ENCODE data around the gene UMODL1.
A peak's percentile ranks its signal among the peaks of the same experiment; 100 is the strongest.
"Not testable (repeated sequence)": the region's sequence is repeated elsewhere in the genome, so short reads cannot be mapped to it uniquely, and the experiment has no call there.

Gene UMODL1

GRCh38 chr21:42172596-42173483 lies 101.7 kb downstream of the UMODL1 start:
- no peak for DNase-seq

- no peak for DNase-seq
These were observed 103.1 kb downstream of the UMODL1 start for GRCh38 chr21:42174173-42174572.

GRCh38 chr21:42175110-42175710 lies 104.1 kb downstream of the UMODL1 start:
- no peak for DNase-seq

- no peak for DNase-seq
These were observed 105.7 kb downstream of the UMODL1 start for GRCh38 chr21:42176859-42177258.

- no peak for DNase-seq
These were observed 108.2 kb downstream of the UMODL1 start for GRCh38 chr21:42179316-42179715.

GRCh38 chr21:42180001-42180400 lies 108.9 kb downstream of the UMODL1 start:
- not testable (repeated sequence) for DNase-seq

- DNase-seq, result no peak
These were observed 111.7 kb downstream of the UMODL1 start for GRCh38 chr21:42182713-42183371.

GRCh38 chr21:42183374-42184266 lies 112.5 kb downstream of the UMODL1 start:
- no peak for DNase-seq

GRCh38 chr21:42186591-42186990 lies 115.5 kb downstream of the UMODL1 start:
- DNase-seq, result no peak

GRCh38 chr21:42187976-42188653 lies 117.0 kb downstream of the UMODL1 start:
- DNase-seq, result peak; percentile 33

GRCh38 chr21:42188663-42189062 lies 117.5 kb downstream of the UMODL1 start:
- DNase-seq, result no peak

GRCh38 chr21:42189431-42189830 lies 118.3 kb downstream of the UMODL1 start:
- DNase-seq, result no peak

GRCh38 chr21:42189860-42190485 lies 118.9 kb downstream of the UMODL1 start:
- DNase-seq, result no peak

GRCh38 chr21:42190486-42190863 lies 119.4 kb downstream of the UMODL1 start:
- DNase-seq, result no peak

GRCh38 chr21:42191064-42191463 lies 119.9 kb downstream of the UMODL1 start:
- DNase-seq, result no peak

- DNase-seq, result no peak
These were observed 120.8 kb downstream of the UMODL1 start for GRCh38 chr21:42191696-42192595.

All from hematopoietic multipotent progenitor cell treated with erythropoietin and hydrocortisone succinate and interleukin-3 and kit ligand, for 8 days (in vitro differentiated cells).